Measurements from ENCODE around the gene ATM.
"Not testable (repeated sequence)": the region's sequence is repeated elsewhere in the genome, so short reads cannot be mapped to it uniquely, and the experiment has no call there.

The ATM gene

DNA sequence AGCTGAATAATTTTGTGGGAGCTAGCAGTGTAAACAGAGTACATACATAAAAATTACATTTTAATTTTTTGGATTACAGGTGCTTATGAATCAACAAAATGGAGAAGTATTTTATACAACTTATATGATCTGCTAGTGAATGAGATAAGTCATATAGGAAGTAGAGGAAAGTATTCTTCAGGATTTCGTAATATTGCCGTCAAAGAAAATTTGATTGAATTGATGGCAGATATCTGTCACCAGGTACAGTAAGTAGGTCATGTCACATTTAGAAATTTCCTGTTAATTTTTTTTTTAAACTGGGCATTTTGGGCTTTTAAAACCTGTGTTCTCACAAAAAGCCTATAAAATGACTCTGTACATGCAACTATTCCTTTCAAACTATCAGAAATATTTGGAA, 24.0 kb downstream of the ATM start:
- H3K27ac ChIP-seq = peak overlapping the region; percentile 74
- no peaks in the 10 kb centered on the region for H3K9me3 ChIP-seq
- no peaks in the 10 kb centered on the region for H3K27me3 ChIP-seq
- no peak overlapping the region for H3K4me3 ChIP-seq (ENCODE audit: low read depth in 1 of 2, low read length in 1 of 2)
- H3K4me1 ChIP-seq (ENCODE audit: control insufficient read depth in 1 of 2, insufficient read depth in 1 of 2, low read depth in 1 of 2, low read length in 1 of 2) = peaks cover 17 to 20% of the 10 kb centered on the region in 2 experiments
- peaks cover 49% of the 10 kb centered on the region for H3K36me3 ChIP-seq
- TF ChIP-seq, protein P1, sequence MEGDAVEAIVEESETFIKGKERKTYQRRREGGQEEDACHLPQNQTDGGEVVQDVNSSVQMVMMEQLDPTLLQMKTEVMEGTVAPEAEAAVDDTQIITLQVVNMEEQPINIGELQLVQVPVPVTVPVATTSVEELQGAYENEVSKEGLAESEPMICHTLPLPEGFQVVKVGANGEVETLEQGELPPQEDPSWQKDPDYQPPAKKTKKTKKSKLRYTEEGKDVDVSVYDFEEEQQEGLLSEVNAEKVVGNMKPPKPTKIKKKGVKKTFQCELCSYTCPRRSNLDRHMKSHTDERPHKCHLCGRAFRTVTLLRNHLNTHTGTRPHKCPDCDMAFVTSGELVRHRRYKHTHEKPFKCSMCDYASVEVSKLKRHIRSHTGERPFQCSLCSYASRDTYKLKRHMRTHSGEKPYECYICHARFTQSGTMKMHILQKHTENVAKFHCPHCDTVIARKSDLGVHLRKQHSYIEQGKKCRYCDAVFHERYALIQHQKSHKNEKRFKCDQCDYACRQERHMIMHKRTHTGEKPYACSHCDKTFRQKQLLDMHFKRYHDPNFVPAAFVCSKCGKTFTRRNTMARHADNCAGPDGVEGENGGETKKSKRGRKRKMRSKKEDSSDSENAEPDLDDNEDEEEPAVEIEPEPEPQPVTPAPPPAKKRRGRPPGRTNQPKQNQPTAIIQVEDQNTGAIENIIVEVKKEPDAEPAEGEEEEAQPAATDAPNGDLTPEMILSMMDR (IDR thresholded peaks at IDR 0.05) = no peak

DNA sequence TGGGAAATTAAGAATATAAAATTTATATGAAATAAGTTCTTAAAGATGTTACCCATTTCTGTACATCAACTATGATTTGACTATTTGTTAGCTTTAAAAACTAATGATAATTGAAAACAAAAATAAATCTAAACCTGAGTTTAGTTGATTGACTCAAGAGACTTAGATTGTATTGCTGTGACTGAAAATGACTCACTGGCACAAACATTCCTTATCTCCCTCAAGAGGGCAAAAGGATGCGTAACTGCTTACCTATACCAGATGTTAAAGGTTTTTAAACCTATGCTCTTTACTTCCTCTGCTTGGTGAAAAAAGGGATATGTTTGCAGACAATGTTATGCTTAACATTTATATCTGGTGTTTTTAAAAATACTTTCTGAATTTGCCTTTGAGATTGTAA, 30.3 kb downstream of the ATM start:
- Histone ChIP-seq H3K27me3 (no peaks in the 10 kb centered on the region), H3K36me3 (peaks cover 95% of the 10 kb centered on the region), H3K4me3 (ENCODE audit: low read depth in 1 of 2, low read length in 1 of 2) (no peak overlapping the region), H3K27ac (no peak overlapping the region), H3K4me1 (ENCODE audit: control insufficient read depth in 1 of 2, insufficient read depth in 1 of 2, low read depth in 1 of 2, low read length in 1 of 2) (no peaks in the 10 kb centered on the region), H3K9me3 (no peaks in the 10 kb centered on the region)
- TF ChIP-seq, protein P1 (IDR thresholded peaks at IDR 0.05) = no peak

DNA sequence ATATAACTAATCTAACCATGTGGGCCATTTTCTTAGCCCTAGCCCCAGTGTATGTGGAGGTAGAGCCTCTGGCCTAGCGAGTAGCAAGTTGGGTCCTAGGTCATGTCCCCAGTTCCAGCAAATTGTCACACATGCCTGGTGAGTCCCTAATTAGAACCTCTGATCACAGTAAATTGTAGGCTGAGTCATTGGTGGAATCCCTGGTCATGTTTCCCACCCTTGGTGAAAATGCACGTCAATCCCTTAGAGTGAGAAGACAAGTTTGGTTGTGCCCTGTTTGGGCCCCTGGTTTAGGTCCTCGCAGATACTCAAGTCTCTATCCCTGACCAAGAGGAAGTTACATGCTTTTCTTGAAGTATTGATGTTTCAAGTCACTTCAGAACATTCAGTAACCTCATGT, 46.7 kb downstream of the ATM start:
- Histone ChIP-seq H3K27ac (peak overlapping the region; percentile 15), H3K4me3 (ENCODE audit: low read depth in 1 of 2, low read length in 1 of 2) (no peak overlapping the region), H3K4me1 (ENCODE audit: control insufficient read depth in 1 of 2, insufficient read depth in 1 of 2, low read depth in 1 of 2, low read length in 1 of 2) (no peaks in the 10 kb centered on the region), H3K36me3 (peaks cover 71% of the 10 kb centered on the region), H3K27me3 (no peaks in the 10 kb centered on the region), H3K9me3 (no peaks in the 10 kb centered on the region)
- TF ChIP-seq, protein P1 (IDR thresholded peaks at IDR 0.05) = no peak

DNA sequence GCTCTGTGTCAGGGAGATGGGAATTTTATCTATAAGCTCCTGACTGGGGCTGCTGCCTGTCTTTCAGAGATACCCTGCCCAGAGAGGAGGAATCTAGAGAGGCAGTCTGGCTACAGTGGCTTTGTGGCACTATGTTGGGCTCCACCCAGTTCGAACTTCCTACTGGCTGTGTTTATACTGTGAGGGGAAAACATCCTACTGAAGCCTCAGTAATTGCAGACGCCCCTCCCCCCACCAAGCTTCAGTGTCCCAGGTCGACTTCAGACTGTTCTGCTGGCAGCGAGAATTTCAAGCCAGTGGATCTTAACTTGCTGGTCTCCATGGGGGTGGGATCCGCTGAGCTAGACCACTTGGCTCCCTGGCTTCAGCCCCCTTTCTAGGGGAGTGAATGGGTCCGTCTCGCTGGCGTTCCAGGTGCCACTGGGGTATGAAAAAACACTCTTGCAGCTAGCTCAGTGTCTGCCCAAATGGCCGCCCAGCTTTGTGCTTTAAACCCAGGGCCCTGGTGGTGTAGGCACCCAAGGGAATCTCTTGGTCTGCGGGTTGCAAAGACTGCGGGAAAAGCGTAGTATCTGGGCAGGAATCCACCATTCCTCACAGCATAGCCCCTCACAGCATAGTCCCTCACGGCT, 54.2 kb downstream of the ATM start:
- not testable (repeated sequence) for H3K4me1 ChIP-seq (ENCODE audit: control insufficient read depth in 1 of 2, insufficient read depth in 1 of 2, low read depth in 1 of 2, low read length in 1 of 2); H3K27me3 ChIP-seq; H3K9me3 ChIP-seq; H3K27ac ChIP-seq; H3K4me3 ChIP-seq (ENCODE audit: low read depth in 1 of 2, low read length in 1 of 2)
- peaks cover 99% of the 10 kb centered on the region for H3K36me3 ChIP-seq

DNA sequence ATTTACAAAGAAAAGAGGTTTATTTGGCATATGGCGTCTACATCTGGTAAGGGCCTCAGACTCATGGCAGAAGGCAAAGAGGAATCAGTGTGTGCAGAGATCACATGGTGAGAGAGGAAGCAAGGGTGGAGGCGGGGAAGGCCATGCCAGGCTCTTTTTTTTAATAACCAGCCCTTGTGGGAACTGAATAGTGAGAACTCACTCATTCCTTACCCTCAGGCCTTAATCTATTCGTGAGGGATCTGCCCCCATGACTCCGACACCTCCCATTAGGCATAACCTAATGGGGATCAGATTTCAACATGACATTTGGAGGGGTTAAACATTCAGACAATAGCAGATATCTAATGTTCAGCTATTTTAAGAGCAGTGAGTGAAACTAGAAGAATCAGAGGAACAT, 55.7 kb downstream of the ATM start:
- TF ChIP-seq, protein P1 (IDR thresholded peaks at IDR 0.05) = no peak
- H3K4me3 ChIP-seq (ENCODE audit: low read depth in 1 of 2, low read length in 1 of 2) = no peak overlapping the region
- H3K4me1 ChIP-seq (ENCODE audit: control insufficient read depth in 1 of 2, insufficient read depth in 1 of 2, low read depth in 1 of 2, low read length in 1 of 2) = no peaks in the 10 kb centered on the region
- H3K9me3 ChIP-seq = no peaks in the 10 kb centered on the region
- no peaks in the 10 kb centered on the region for H3K27me3 ChIP-seq
- H3K27ac ChIP-seq = no peak overlapping the region
- peaks cover 99% of the 10 kb centered on the region for H3K36me3 ChIP-seq

DNA sequence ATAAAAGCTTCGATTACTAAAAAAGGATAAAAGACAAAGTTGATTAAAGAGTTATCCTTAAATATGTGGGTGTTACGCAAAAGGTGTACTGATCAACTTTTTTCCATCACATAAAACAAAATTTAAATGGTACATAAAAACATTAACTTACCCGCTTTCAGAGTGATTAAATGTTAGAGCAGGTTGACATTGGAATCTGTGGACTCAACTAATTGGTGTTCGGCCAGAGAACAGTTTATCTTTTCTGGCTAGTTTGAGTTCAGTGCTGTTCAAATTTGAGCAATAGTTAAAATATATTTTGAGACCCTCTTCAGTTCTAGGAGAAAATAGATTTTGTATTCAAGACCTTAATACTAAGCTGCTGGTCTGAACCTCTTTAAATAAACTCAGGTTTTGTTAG, 56.1 kb downstream of the ATM start:
- Histone ChIP-seq H3K4me1 (ENCODE audit: control insufficient read depth in 1 of 2, insufficient read depth in 1 of 2, low read depth in 1 of 2, low read length in 1 of 2) (no peaks in the 10 kb centered on the region), H3K4me3 (ENCODE audit: low read depth in 1 of 2, low read length in 1 of 2) (no peak overlapping the region), H3K9me3 (no peaks in the 10 kb centered on the region), H3K27ac (no peak overlapping the region), H3K36me3 (peaks cover 97% of the 10 kb centered on the region), H3K27me3 (no peaks in the 10 kb centered on the region)
- TF ChIP-seq, protein P1 (IDR thresholded peaks at IDR 0.05) = no peak
